ENCODE data around the gene GAB1. TPM values are rescaled to one million over a fixed set of nuclear protein-coding genes. Genes with fewer than 3 reads are reported as not detected.

The GAB1 gene
- total RNA-seq, 1 donor from 2014 or later: 29.0 TPM

DNA sequence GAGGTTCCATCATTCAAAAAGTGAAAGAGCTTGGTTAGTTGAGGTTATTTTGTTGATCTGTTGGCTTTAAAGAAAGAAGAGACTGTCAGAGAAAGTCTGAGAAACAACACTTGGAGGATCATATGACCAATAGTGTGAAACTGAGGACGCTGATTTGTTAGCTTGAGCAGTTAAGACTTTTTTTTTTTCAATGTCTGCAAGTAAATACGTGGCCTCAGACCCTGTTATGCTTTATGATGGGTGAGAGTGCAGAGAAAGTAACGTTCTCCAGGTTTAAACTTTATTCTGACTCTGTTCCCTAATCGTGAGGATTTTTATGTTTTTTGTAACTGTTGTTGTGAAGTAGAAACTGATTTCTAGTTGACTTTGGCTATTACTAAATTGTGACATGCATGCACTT is 45.9 kb downstream of the GAB1 start:
- H3K27ac ChIP-seq: peak overlapping the region; percentile 74
- peaks cover 68% of the 10 kb centered on the region for H3K4me1 ChIP-seq
- no peaks in the 10 kb centered on the region for H3K27me3 ChIP-seq
- no peaks in the 10 kb centered on the region for H3K36me3 ChIP-seq
- TF ChIP-seq POLR2AphosphoS5 (IDR thresholded peaks at IDR 0.05; ENCODE audit: insufficient read depth in 1 of 2, low read depth in 1 of 2) (no peak), POLR2A (IDR thresholded peaks at IDR 0.05) (no peak)
- TF ChIP-seq, protein P1, sequence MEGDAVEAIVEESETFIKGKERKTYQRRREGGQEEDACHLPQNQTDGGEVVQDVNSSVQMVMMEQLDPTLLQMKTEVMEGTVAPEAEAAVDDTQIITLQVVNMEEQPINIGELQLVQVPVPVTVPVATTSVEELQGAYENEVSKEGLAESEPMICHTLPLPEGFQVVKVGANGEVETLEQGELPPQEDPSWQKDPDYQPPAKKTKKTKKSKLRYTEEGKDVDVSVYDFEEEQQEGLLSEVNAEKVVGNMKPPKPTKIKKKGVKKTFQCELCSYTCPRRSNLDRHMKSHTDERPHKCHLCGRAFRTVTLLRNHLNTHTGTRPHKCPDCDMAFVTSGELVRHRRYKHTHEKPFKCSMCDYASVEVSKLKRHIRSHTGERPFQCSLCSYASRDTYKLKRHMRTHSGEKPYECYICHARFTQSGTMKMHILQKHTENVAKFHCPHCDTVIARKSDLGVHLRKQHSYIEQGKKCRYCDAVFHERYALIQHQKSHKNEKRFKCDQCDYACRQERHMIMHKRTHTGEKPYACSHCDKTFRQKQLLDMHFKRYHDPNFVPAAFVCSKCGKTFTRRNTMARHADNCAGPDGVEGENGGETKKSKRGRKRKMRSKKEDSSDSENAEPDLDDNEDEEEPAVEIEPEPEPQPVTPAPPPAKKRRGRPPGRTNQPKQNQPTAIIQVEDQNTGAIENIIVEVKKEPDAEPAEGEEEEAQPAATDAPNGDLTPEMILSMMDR (IDR thresholded peaks at IDR 0.05): no peak
- no peak for DNase-seq (ENCODE audit: extremely low spot score in 2 of 2)
- no peak overlapping the region for H3K4me3 ChIP-seq
- no peaks in the 10 kb centered on the region for H3K9me3 ChIP-seq
- intact Hi-C loops (cut with DNase I): no loop called here

DNA sequence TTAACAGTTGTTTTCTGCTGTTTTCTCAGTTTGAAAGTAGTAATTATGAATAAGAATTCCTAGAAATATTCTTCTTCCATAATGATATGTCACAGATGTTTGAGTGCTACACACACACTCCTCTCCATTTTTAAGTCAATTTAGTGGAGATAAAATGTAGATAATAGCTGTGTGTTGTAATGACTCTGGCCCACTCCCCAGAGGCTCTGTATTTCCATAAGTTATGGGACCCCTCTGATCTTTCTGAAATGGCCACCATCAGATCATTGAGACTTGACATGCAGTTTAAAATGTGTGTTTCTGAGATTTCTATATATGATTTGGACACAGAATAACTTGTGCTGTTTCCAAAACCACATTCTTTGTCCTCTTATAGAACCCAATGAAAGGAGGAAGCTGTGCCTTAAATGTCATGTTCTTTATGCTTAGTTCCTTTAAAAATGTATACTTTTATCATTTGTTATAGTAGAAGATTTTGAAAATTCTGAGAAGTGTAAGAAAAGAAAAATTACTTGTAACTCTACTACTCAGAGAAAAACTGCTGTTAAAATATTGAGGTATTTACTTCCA is 46.4 kb downstream of the GAB1 start:
- Histone ChIP-seq H3K27ac (peak overlapping the region; percentile 74), H3K4me1 (peaks cover 64% of the 10 kb centered on the region), H3K9me3 (no peaks in the 10 kb centered on the region), H3K4me3 (no peak overlapping the region), H3K36me3 (no peaks in the 10 kb centered on the region), H3K27me3 (no peaks in the 10 kb centered on the region)
- intact Hi-C loops (cut with DNase I): no loop called here
- TF ChIP-seq, protein P1 (IDR thresholded peaks at IDR 0.05): no peak
- no peak for TF ChIP-seq POLR2AphosphoS5 (IDR thresholded peaks at IDR 0.05; ENCODE audit: insufficient read depth in 1 of 2, low read depth in 1 of 2)
- TF ChIP-seq POLR2A (IDR thresholded peaks at IDR 0.05): no peak
- no peak for DNase-seq (ENCODE audit: extremely low spot score in 2 of 2)

DNA sequence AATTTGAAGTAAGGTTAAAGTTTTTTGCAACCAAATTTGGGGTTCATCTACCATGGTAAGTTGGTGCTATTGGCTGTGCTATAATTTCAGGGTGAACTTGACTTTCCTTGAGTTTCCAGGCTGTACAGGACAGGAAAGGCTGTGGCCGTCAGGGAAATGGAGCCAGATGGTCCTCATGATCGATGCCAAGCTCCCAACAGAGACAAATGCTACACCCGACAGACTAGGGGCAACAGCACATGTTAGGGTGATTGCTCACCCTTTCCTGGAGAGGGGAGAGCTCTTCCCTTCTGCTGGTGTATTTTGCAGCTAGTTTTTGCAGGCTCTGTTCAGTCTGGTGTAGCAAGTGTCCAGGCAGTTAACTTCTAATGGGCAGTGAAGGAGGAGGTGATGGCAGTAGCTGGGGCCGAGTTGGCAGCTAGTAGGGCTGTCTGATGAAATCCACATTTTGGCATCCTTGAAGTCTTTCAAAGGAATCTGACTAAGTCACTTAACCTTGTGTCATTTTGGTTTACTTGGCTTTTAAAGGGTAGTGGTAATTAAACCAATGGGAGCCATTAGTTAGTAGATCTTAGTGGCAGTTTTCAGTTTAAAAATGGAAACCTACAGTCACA is 47.8 kb downstream of the GAB1 start:
- Histone ChIP-seq H3K9me3 (no peaks in the 10 kb centered on the region), H3K36me3 (no peaks in the 10 kb centered on the region), H3K4me1 (peaks cover 68% of the 10 kb centered on the region), H3K4me3 (no peak overlapping the region), H3K27ac (no peak overlapping the region), H3K27me3 (no peaks in the 10 kb centered on the region)
- TF ChIP-seq POLR2A (IDR thresholded peaks at IDR 0.05): no peak
- TF ChIP-seq, protein P1 (IDR thresholded peaks at IDR 0.05): no peak
- TF ChIP-seq POLR2AphosphoS5 (IDR thresholded peaks at IDR 0.05; ENCODE audit: insufficient read depth in 1 of 2, low read depth in 1 of 2): no peak
- DNase-seq (ENCODE audit: extremely low spot score in 2 of 2): no peak
- intact Hi-C loops (cut with DNase I): no loop called here

DNA sequence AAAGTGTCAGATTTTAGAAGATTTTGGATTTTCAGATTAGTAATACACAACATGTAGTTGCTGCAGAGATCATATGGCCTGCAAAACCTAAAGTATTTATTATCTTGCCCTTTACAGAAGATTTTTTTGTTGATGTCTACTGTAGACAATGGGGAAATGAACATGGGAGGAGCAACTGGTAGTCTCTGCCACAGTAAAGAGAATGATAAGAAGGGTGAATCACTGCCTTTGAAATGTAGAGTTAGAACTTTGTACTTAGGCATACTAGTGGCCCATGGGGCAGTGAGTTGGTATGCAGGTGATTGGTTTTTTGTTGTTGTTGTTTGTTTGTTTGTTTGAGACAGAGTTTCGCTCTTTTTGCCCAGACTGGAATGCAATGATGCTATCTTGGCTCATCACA is 50.1 kb downstream of the GAB1 start:
- intact Hi-C loops (cut with DNase I): no loop called here
- no peaks in the 10 kb centered on the region for H3K27me3 ChIP-seq
- H3K4me1 ChIP-seq: peaks cover 67% of the 10 kb centered on the region
- H3K27ac ChIP-seq: no peak overlapping the region
- H3K36me3 ChIP-seq: no peaks in the 10 kb centered on the region
- H3K4me3 ChIP-seq: no peak overlapping the region
- no peaks in the 10 kb centered on the region for H3K9me3 ChIP-seq
- TF ChIP-seq, protein P1 (IDR thresholded peaks at IDR 0.05): no peak
- DNase-seq (ENCODE audit: extremely low spot score in 2 of 2): no peak

DNA sequence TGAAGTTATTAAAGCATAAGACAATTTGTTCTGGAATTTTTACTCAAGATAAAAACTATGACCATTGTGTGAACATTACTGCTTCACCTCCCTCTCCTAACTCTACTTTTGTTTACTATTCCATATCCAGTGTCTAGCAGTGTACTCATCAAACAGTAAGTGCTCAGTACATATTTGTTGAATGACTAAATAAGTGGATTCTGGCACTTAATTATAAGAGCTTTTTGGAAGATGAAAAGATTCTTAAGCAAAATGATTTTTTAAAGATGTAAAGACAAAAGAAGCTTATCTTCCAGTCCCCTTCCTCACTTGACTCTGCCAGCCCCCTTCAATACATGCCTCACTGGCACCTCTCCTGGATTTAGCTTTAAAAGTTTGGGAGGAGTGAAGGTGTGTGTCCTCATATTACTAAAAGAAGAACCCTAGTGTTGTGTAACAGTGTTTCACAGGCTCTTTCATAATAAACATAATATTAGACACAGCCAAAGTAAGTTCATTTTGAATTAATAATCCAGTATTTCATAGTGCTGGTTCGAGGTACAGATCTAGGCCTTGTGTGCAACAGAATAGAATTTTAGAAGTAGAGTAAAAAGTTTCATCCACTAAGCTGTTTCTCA is 53.0 kb downstream of the GAB1 start:
- TF ChIP-seq POLR2AphosphoS5 (IDR thresholded peaks at IDR 0.05; ENCODE audit: insufficient read depth in 1 of 2, low read depth in 1 of 2): peak in 1 of 2 donors; percentile 21
- TF ChIP-seq, protein P1 (IDR thresholded peaks at IDR 0.05): no peak
- Histone ChIP-seq H3K4me1 (peaks cover 57% of the 10 kb centered on the region), H3K9me3 (no peaks in the 10 kb centered on the region), H3K27me3 (no peaks in the 10 kb centered on the region), H3K36me3 (no peaks in the 10 kb centered on the region), H3K4me3 (no peak overlapping the region), H3K27ac (no peak overlapping the region)
- no peak for DNase-seq (ENCODE audit: extremely low spot score in 2 of 2)
- intact Hi-C loops (cut with DNase I): no loop called here

Measured in vagina (tissue), 2 donors.